MV-4-11 (cell line): ENCODE measurements around the gene SPOUT1.
"Not testable (repeated sequence)": the region's sequence is repeated elsewhere in the genome, so short reads cannot be mapped to it uniquely, and the experiment has no call there.

Experiments
- DNase-seq: peaks from one replicate; lab custom pipeline; 2025; lab: John Stamatoyannopoulos, UW

Gene SPOUT1

GRCh38 chr9:128809831-128810230, 19.8 kb downstream of the SPOUT1 start:
- no peak for DNase-seq

- DNase-seq, result no peak
Observed at GRCh38 chr9:128809036-128809599, 20.5 kb downstream of the SPOUT1 start.

GRCh38 chr9:128808543-128808942, 21.1 kb downstream of the SPOUT1 start:
- no peak for DNase-seq

GRCh38 chr9:128807827-128808226, 21.8 kb downstream of the SPOUT1 start:
- DNase-seq, result no peak

GRCh38 chr9:128805661-128806060, 23.9 kb downstream of the SPOUT1 start:
- no peak for DNase-seq

GRCh38 chr9:128802482-128802881, 27.1 kb downstream of the SPOUT1 start:
- no peak for DNase-seq

GRCh38 chr9:128800061-128800460, 29.5 kb downstream of the SPOUT1 start:
- no peak for DNase-seq

- no peak for DNase-seq
Observed at GRCh38 chr9:128798896-128799295, 30.7 kb downstream of the SPOUT1 start.

GRCh38 chr9:128794961-128795360, 34.6 kb downstream of the SPOUT1 start:
- not testable (repeated sequence) for DNase-seq

GRCh38 chr9:128792978-128793686, 36.5 kb downstream of the SPOUT1 start:
- no peak for DNase-seq

GRCh38 chr9:128792134-128792533, 37.5 kb downstream of the SPOUT1 start:
- DNase-seq, result no peak

GRCh38 chr9:128790536-128790935, 39.1 kb downstream of the SPOUT1 start:
- DNase-seq, result no peak

- DNase-seq, result no peak
Observed at GRCh38 chr9:128788445-128788844, 41.1 kb downstream of the SPOUT1 start.

- no peak for DNase-seq
Observed at GRCh38 chr9:128787659-128788058, 41.9 kb downstream of the SPOUT1 start.

GRCh38 chr9:128786681-128787601, 42.7 kb downstream of the SPOUT1 start, which contains the start of gene TBC1D13:
Gene TBC1D13 (plus strand): TSS chr9:128787253. CDS start chr9:128787354, 101 bp downstream.
- DNase-seq, result peak; percentile 76

- no peak for DNase-seq
Observed at GRCh38 chr9:128785427-128785826, 44.2 kb downstream of the SPOUT1 start.

GRCh38 chr9:128782669-128783068, 46.9 kb downstream of the SPOUT1 start:
- DNase-seq, result peak; percentile 25

GRCh38 chr9:128781187-128782070, 48.2 kb downstream of the SPOUT1 start:
- DNase-seq, result peak; percentile 79

- not testable (repeated sequence) for DNase-seq
Observed at GRCh38 chr9:128780093-128780492, 49.5 kb downstream of the SPOUT1 start.

- DNase-seq, result no peak
Observed at GRCh38 chr9:128774804-128775203, 54.8 kb downstream of the SPOUT1 start.

GRCh38 chr9:128773049-128773448, 56.5 kb downstream of the SPOUT1 start:
- DNase-seq, result no peak
